HG03432 (cell line): ENCODE data around the gene UBE2I.
A peak's percentile ranks its signal among the peaks of the same experiment; 100 is the strongest.
"Not testable (repeated sequence)": the region's sequence is repeated elsewhere in the genome, so short reads cannot be mapped to it uniquely, and the experiment has no call there.

Experiments
- ATAC-seq: cut with Tn5 transposase; IDR thresholded peaks from one replicate; pipeline ENCODE4 v1.9.1; 2021; ENCODE audit warnings: mild to moderate bottlenecking, moderate library complexity; ENCODE audit not compliant: unreplicated experiment

The UBE2I gene

DNA sequence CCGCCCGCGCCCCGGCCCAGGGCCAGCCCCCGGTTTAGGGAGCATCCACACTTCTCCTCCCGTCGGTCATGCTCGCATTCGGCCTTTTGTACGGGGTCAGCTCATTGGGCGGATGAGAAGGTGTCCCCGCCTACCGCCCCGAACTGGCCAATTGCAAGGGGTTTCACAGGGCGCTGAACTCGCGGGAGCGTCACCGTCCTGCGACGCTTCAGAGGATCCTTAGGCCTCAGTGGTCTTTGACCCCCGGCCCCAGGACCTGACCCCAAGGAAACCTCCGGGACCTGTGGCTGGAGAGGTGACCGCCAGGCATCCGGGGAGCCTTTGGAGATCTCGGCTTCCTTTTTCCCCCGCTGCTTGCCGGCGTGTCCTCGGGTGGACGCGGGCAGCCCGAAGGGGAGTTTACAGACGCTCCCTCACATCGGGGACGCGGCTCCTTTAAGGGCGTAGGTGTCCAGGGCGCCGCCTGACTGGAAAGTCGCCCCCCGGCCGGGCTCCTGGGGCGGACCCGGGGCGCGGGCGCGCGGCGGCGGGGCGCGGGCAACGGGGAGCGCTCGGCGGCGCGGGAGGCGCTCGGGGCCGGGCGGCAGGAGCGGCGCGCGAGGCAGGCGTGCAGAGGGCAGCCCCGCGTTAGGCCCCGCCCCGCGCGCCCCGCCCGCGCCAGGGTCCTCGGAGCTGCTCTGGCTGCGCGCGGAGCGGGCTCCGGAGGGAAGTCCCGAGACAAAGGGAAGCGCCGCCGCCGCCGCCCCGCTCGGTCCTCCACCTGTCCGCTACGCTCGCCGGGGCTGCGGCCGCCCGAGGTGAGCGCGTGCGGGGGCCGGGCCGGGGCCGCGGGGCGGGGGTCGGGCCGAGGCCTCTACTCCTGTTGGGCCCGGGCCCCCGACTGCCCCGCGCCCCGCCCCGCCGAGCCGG lies at the start of gene UBE2I:
TSS of gene UBE2I (plus strand) at position 660 of the 909 bp plus-strand sequence. CDS start 4,395 bp downstream, outside the sequence.
- peak; percentile 55 for ATAC-seq

DNA sequence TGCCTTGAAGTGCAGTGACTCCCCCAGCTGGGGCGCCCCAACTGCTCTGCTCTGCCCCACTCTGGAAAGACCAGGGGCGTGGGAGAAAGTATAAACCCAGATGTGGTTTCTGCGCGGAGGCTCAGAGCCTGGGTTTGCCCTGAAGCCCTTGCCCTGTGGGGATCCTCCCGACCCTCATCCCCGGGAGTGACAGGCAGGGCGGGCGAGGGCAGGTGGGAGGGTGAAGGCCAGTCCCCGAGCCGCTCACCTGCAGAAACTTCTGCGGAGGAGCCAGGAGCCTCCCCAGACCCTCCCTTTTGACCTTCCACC lies 49.7 kb upstream of the UBE2I start:
- ATAC-seq: no peak

DNA sequence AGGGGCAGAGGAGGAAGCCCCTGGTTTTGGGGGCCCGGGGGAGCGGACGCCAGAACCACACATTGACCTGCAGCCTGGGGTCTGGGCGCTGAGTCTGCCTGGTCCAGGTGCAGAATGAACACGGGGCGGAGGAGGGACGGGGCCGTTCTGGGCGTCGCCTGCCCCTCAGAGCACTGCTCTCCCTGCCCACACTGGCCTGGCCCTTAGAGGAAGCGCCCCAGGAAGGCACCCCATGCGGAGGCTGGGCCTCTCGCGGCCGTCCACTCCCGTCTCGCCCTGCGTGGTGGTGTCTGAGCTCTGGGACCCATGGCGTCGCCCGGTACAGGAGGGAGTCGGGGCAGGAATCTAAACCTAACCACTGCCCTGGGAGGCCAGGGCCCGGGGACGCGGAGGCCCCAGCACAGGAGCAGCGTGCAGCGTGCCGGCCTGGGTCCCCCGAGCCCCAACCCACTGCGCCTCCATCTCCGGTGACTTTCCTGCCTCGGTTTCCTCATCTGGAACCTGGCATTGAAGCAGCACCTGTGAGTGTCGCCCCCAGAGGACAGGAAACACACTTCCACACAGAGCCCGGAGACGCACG lies 49.2 kb upstream of the UBE2I start:
- no peak for ATAC-seq

DNA sequence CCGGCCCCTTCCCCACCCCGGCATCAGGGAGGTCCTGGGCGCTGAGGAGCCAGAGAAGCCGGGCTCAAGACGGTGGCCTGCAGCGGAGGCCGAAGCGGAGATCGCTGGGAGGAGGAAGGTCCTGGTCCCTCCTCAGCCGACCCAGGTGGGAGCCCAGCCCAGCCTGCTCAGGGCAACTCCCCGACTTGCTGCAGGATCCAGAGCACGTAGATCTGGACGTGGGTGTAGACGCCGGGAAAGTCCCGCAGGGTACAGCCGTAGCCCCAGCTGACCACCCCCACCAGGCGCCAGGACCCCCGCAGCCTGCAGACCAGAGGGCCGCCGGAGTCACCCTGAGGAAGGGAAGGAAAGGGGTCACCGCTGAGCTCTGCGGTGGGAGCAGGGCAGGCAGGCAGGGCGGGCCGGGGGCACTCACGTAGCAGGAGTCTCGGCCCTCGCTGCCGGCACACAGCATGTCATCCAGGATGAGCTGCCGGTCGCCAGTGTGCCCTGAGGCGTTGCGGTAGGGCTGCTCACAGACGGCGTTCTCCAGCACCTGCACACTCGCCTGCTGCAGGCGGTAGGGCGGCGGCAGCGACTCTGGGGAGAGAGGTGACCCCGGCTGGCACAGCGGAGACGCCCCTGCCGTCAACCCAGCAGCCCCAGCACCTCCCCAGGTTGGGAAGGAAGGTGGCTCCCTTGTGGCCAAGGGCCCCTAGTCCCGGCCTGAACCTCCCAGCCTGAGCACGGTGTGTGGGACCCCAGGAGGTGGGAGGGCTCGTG lies 48.1 kb upstream of the UBE2I start:
- ATAC-seq: no peak

DNA sequence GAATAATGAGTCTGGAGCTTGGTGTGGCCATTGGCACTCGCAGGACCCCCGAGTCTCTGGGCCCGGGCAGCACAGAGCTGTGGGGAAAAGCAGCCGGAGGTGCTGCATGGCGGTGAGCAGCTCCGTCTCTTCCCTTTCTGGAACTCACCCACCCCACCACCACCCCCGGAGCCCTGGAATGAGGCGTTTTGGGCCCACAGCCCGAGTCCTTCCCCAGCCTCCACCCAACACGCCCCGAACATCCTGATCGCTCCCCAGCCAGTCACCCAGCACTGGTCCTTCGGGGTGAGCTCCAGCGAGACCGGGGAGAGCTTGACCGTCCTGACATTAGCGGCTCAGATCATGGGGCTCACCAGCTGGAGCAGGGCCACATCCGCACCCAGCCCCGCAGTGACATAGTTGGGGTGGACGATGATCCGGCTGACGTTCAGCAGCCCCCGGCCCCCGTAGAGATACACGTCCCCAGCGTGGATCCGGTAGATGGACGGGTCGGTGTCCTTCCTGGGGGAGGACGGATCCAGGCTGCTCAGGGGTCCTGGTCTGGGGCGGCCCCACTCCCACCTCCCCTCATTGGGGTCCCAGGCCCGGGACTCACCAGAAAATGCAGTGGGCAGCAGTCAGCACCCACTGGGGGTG lies 47.1 kb upstream of the UBE2I start:
- ATAC-seq: no peak

DNA sequence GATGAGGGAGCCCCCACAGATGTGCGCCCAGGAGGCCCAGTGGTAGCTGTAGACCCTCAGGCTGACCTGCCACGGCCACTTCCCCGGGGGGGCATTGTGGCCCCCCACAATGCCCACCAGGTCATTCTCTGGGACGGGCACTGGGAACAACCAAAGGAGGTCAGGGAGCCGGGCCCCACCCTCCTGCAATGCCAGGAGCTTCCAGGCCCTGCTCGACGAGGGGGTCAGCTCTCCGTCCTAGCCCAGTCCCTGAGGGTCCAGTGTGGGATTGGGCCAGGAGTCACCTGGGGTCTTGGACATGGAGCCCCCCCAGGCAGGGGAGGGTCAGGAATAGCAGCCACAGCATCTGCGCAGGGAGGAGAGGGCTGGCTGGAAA lies 46.6 kb upstream of the UBE2I start:
- ATAC-seq: no peak

DNA sequence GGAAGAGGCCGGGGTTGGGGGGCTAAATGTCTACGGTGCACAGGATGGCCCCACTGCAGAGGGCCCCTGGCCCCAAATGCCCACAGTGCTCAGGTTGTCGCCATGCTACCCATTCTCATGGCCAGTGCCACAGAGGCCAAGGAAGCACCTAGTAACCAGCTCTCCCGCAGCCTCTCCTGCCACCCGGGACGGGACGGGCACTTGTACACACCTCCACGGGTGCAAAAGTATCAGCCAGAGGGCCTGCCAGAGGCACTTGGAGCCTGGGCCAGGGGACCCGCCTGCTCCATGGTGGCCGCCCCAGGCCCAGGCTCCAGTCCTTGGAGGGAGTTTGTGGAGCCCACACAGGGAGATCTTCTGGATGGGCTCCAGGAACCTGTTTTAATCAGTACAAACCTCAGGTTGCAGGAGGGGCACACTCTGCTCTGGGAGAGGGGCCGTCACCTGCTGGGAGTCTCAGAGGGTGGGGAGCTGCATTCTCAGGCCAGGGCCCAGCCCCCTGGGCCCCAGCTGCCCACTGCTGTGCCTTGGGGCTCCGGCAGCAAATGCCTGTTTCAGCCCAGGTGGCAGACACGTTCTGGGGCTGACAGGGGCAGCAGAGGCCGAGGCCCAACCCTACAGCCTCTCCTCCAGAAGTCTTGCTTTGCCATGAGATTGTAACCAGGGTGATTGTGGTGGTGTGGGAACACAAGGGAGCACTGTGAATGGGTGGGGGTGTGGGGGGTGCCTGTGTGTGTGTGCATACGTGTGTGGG lies 45.7 kb upstream of the UBE2I start:
- ATAC-seq: no peak

DNA sequence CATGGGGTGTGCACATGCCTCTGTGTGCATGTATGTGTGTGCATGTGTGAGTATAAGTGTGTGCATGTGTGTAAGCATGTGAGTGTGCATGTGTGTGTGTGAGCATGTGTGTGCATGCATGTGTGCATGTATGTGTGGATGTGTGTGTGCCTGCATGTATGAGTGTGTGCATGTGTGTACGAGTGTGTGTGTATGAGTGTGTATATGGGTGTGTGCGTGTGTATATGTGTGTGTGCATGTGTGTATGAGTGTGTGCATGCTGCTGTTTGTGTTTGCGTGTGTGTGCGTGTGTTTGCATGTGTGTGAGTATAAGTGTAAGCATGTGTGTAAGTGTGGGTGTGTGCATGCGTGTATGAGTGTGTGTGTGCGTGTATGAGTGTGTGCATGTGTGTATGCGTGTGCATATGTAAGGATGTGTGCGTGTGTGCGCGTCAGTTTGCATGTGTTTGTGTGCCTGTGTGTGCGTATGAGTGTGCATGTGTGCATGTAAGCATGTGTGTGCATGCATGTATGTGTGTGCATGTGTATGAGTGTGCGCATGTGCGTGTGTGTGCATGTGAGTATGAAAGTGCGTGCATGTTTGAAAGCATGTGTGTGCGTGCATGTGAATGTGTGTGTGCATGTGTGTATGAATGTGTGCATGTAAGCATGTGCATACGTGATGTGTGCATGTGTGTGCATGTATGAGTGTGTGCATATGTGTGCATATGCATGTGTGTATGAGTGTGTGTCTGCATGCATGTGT lies 44.9 kb upstream of the UBE2I start:
- no peak for ATAC-seq

DNA sequence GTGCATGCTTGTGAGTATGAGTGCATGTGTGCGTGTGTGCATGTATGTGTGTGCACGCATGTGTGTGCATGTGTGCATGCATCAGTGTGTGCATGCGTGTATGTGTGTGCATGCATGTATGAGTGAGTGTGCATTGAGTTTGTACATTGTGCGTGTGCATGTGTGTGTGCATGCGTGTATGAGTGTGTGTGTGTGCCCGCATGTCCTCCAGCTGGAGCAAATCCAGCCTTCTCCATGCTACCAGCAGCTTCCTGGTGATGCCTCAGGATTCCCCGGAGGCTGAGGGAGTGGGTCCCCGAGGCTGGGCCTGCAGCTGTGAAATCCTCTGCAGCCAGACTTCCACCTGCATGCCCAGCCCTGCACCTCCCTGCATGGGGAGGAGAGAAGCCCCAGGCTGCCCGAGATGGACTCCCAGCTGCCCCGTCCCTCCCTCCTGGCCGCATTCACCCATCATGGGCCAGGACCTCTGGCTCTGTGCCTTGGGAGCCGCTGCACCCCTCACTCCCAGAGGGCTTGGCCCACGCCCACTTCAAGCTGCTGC lies 44.3 kb upstream of the UBE2I start:
- no peak for ATAC-seq

DNA sequence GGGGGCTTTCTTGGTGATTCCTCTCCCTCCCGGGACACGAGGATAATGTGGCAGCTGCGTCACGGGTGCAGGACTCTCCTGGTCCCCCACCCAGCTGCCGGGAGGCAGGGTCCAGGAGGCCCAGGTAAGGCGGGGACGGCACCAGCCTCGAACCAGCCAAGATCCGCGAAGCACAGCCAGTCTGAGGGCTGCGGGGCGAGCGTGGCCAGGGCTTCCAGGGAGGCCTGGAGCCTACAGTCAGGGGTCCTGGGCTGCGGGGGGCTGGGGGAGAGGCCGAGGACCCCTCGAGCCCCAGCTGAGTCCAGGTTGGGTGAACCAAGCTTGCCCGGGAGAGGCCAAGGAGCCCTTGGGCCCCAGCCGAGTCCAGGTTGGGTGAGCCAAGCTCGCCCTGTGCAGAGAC lies 43.6 kb upstream of the UBE2I start:
- ATAC-seq: no peak

DNA sequence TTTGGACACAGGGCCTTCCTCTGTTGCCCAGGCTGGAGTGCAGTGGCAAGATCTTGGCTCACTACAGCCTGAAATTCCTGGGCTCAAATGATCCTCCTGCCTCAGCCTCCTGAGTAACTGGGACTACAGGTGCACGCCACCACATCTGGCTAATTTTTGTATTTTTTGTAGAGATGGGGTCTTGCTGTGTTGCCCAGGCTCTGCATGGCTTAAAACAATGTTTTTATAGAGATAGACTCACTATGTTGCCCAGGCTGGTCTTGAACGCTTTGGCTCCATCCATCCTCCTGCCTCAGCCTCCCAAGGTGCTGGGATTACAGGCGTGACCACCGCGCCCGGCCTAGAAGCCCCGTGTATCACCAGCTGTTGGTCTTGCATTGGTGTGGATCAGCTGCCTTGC lies 40.0 kb upstream of the UBE2I start:
- ATAC-seq: not testable (repeated sequence)

DNA sequence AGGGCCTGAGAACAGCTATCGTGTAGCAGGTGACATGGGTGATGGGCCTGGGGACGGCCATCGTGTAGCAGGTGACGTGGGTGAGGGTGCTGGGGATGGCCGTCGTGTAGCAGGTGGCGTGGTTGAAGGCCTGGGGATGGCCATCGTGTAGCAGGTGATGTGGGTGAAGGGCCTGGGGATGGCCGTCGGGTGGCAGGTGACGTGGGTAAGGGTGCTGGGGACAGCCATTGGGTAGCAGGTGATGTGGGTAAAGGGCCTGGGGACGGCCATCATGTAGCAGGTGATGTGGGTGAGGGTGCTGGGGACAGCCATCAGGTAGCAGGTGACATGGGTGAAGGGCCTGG lies 38.1 kb upstream of the UBE2I start:
- no peak for ATAC-seq

DNA sequence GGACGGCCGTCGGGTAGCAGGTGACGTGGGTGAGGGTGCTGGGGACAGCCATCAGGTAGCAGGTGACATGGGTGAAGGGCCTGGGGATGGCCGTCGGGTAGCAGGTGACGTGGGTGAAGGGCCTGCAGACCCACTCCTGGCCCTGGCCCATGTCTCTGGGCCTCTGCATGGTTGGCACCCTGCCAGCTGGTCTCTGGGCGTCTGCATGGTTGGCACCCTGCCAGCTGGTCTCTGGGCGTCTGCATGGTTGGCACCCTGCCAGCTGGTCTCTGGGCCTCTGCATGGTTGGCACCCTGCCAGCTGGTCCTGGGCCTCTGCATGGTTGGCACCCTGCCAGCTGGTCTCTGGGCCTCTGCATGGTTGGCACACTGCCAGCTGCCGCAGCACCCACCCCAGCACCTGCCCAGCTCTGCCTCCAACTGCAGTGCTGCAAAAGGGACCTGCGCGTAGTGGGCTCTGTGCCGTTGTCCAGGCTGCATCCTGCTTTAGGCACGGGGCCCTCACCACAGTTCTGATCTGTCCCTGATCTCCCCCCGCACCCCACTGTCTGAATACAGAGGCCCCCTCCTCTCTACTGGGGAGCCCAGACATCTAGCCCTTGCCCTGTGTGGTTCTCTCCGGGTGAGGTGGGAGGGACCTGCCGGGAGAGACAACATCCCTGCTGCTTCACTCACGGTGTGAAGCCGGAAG lies 37.6 kb upstream of the UBE2I start:
- not testable (repeated sequence) for ATAC-seq

DNA sequence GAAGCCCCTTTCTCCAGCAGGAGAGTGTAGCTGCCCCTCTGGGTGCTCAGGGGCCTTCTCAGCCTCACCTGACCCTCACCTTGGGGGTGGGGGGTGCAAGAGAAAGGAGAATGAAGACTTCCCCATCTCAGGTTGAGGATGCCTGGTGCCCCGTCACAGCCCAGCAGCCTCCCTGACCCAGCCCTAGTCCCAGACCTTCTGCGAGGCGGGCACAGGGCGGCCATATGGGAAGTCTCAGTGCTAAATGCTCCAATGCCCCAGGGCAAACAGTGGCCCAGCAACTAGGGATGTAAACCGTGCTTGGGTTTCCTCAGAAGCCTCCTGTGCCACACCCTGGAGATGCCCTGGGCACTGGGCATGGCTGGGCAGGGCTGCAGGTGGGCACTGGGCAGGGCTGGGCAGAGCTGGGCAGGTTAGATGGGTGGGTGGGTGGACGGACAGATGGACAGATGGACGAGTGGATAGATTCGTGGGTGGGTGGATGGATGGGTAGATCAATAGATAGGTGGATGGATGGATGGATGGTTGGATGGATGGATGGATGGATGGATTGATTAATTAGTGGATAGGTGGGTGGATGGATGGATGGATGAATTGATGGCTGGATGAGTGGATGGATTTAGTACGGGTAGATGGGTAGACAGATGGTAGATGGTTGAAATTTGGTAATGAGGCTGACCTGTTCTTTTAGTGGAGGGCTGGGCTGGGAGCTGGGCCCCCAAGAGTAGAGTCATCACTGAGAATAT lies 36.8 kb upstream of the UBE2I start:
- no peak for ATAC-seq

DNA sequence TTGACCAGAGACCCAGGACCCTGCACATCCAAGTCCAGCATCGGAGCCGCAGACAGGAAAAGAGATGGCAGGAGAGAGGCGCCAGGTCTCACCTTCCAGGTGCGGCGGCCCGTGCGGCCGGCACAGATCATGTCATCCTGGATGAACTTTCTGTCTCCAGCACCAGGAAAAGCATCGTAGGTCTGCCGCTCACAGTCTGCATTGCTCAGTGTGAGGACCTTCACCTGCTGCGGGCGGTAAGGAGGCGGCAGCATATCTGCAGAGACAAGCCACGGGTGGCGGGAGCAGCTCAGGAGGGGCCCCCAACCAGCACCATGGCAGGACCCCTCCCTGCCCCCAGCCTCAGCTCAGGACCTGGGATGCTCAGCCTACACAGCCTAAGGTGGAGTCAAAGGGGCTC lies 35.6 kb upstream of the UBE2I start:
- no peak for ATAC-seq

DNA sequence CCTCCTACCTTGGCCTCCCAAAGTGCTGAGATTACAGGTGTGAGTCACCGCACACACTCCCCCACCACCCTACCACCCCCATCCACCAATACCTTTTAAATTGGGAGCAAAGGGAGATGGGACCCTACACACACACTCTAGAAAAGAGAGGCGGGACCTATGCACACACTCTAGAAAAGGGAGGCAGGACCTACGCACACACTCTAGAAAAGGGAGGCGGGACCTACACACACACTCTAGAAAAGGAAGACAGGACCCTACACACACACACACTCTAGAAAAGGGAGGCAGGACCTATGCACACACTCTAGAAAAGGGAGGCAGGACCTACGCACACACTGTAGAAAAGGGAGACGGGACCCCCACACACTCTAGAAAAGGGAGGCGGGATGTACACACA lies 34.7 kb upstream of the UBE2I start:
- no peak for ATAC-seq

DNA sequence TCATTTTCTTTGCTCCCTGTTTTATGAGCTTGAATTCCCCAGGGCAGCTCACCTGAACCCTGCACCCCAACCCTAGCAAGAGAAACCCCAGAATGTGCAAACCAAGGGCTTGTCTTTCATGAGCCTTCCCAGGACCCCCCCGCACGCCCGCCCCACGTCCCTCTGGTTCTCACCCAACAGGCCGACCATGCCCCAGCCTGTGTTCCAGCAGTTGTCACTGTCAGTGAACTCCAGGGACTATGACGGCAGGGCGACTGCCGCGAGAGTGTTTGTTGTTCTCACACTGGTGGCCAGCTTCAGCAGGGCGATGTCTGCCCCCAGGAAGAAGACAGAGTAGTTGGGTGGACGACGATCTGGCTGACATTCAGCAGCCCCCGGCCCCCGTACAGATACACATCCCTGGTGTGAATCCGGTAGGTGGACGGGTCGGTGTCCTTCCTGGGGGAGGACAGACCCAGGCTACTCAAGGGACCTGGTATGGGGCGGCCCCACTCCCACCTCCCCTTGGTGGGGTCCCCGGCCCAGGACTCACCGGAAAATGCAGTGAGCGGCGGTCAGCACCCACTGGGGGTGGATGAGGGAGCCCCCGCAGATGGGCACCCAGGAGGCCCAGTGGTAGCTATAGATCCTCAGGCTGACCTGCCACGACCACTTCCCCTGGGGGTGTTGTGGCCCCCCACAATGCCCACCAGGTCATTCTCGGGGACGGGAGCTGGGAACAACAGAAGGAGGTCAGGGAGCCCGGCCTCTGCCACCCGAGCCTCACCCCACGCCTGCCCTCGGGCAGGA lies 33.5 kb upstream of the UBE2I start:
- no peak for ATAC-seq

DNA sequence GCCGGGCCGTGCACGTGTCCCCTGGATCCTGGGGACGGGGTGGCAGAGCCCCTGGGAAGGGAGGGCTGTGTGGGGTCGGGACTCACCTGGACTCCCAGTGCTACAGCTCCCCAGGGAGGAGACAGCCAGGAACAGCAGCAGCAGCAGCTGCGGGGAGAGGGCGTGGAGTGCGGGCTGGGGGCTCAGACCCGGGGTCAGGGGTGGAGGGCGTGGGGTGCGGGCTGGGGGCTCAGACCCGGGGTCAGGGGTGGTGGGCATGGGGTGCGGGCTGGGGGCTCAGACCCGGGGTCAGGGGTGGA lies 32.9 kb upstream of the UBE2I start:
- ATAC-seq: no peak
